A673 (cell line): ENCODE data around the gene IL15. TPM values are rescaled to one million over a fixed set of nuclear protein-coding genes. Genes with fewer than 3 reads are reported as not detected.

ENCODE experiments used
- BruUV-seq: library from RNA; stranded (reverse); fragments of 400-500 nt; replicated peaks from 2 replicates; lab custom pipeline; 2021; lab: Mats Ljungman, UMichigan
- CTCF ChIA-PET: fragments of 300-600 bp; sonication (Branson Sonifier 250); formaldehyde crosslinking; loops from one replicate; lab custom pipeline; 2022; ENCODE audit warnings: antibody characterized with exemption; lab: Charles Lee
- POLR2A ChIA-PET: fragments of 300-600 bp; sonication (Branson Sonifier 250); formaldehyde crosslinking; loops from one replicate; lab custom pipeline; 2022; ENCODE audit warnings: antibody characterized with exemption; ENCODE audit not compliant: low non-redundant PET; lab: Charles Lee
- DNase-seq: peaks from one replicate; pipeline ENCODE4 v3.0.0-alpha.2; 2015; ENCODE audit warnings: low spot score
- H3K27ac ChIP-seq: fragments of 200-600 bp; sonication (generic); 2 replicates; pipeline ENCODE4 v1.5.1; 2016; ENCODE audit warnings: mixed run types, low read depth, mild to moderate bottlenecking, mixed read lengths, antibody characterized with exemption, low read length; ENCODE audit not compliant: poor library complexity, severe bottlenecking
- H3K27me3 ChIP-seq: fragments of 200-600 bp; sonication (generic); replicated peaks from 2 replicates; pipeline ENCODE4 v1.6.1; 2017; ENCODE audit warnings: mixed run types, low read depth, mild to moderate bottlenecking, mixed read lengths, antibody characterized with exemption, low read length; ENCODE audit not compliant: insufficient read depth, poor library complexity
- H3K36me3 ChIP-seq: fragments of 200-600 bp; sonication (generic); 2 replicates; pipeline ENCODE4 v1.6.1; 2016; ENCODE audit warnings: mixed run types, mild to moderate bottlenecking, mixed read lengths, antibody characterized with exemption, low read length; ENCODE audit not compliant: insufficient read depth, poor library complexity, severe bottlenecking
- H3K4me1 ChIP-seq: fragments of 200-600 bp; sonication (generic); 2 replicates; pipeline ENCODE4 v1.6.1; 2017; ENCODE audit warnings: mixed run types, mild to moderate bottlenecking, mixed read lengths, antibody characterized with exemption, low read length; ENCODE audit not compliant: insufficient read depth, poor library complexity, severe bottlenecking
- H3K4me3 ChIP-seq: fragments of 200-600 bp; sonication (generic); 2 replicates; pipeline ENCODE4 v1.5.1; 2016; ENCODE audit warnings: low read depth, mixed run types, mild to moderate bottlenecking, mixed read lengths, low read length; ENCODE audit not compliant: poor library complexity, severe bottlenecking
- H3K9me3 ChIP-seq: fragments of 200-600 bp; sonication (generic); 2 replicates; pipeline ENCODE4 v1.6.1; 2016; ENCODE audit warnings: mixed run types, low read depth, mild to moderate bottlenecking, mixed read lengths, antibody characterized with exemption, low read length; ENCODE audit not compliant: poor library complexity, severe bottlenecking
- EZH2 ChIP-seq: fragments of 200-600 bp; sonication (generic); IDR thresholded peaks from 2 replicates; pipeline ENCODE4 v1.6.1; 2017; ENCODE audit warnings: borderline replicate concordance, low read depth, mild to moderate bottlenecking, mixed read lengths, antibody characterized with exemption, low read length; ENCODE audit not compliant: poor library complexity, severe bottlenecking
- intact Hi-C: fragments of 100-400 bp; cut with micrococcal nuclease; formaldehyde crosslinking; loops from one replicate; pipeline ENCODE4 v1.10.0; 2022; ENCODE audit not compliant: unreplicated experiment
- total RNA-seq: library from RNA; stranded (reverse); gene quantifications from 2 replicates; pipeline ENCODE4 v1.2.3, GENCODE V29; 2021
- TF ChIP-seq, protein P1 (sequence below): fragments of 300-800, 200-600 bp; sonication (generic); conservative IDR thresholded peaks from 2 replicates; pipeline ENCODE4 v1.5.1; 2017; ENCODE audit warnings: low read depth, mild to moderate bottlenecking, antibody characterized with exemption, low read length, moderate library complexity, mixed read lengths

IL15 gene
- total RNA-seq, 1 experiment from 2014 or later = 0.21 TPM

GRCh38 chr4:141727420-141727819 lies 91.0 kb downstream of the IL15 start:
- ChIA-PET POLR2A (no interaction called here), CTCF (no interaction called here)
- Histone ChIP-seq H3K27me3 (no peaks in the 10 kb centered on the region), H3K4me1 (no peaks in the 10 kb centered on the region), H3K4me3 (no peak overlapping the region), H3K27ac (no peak overlapping the region), H3K36me3 (no peaks in the 10 kb centered on the region), H3K9me3 (no peaks in the 10 kb centered on the region)
- intact Hi-C loops = no loop called here
- TF ChIP-seq, protein P1, sequence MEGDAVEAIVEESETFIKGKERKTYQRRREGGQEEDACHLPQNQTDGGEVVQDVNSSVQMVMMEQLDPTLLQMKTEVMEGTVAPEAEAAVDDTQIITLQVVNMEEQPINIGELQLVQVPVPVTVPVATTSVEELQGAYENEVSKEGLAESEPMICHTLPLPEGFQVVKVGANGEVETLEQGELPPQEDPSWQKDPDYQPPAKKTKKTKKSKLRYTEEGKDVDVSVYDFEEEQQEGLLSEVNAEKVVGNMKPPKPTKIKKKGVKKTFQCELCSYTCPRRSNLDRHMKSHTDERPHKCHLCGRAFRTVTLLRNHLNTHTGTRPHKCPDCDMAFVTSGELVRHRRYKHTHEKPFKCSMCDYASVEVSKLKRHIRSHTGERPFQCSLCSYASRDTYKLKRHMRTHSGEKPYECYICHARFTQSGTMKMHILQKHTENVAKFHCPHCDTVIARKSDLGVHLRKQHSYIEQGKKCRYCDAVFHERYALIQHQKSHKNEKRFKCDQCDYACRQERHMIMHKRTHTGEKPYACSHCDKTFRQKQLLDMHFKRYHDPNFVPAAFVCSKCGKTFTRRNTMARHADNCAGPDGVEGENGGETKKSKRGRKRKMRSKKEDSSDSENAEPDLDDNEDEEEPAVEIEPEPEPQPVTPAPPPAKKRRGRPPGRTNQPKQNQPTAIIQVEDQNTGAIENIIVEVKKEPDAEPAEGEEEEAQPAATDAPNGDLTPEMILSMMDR = no peak
- TF ChIP-seq EZH2 = no peak
- BruUV-seq = no TSS peak
- DNase-seq = no peak

GRCh38 chr4:141730805-141731204 lies 94.4 kb downstream of the IL15 start:
- H3K27ac ChIP-seq = no peak overlapping the region
- CTCF ChIA-PET = no interaction called here
- no peaks in the 10 kb centered on the region for H3K27me3 ChIP-seq
- no TSS peak for BruUV-seq
- no peaks in the 10 kb centered on the region for H3K9me3 ChIP-seq
- no peaks in the 10 kb centered on the region for H3K36me3 ChIP-seq
- H3K4me3 ChIP-seq = no peak overlapping the region
- H3K4me1 ChIP-seq = no peaks in the 10 kb centered on the region
- TF ChIP-seq, protein P1 = no peak
- TF ChIP-seq EZH2 = no peak
- no peak for DNase-seq
- intact Hi-C loops = no loop called here
- POLR2A ChIA-PET = no interaction called here

DNA sequence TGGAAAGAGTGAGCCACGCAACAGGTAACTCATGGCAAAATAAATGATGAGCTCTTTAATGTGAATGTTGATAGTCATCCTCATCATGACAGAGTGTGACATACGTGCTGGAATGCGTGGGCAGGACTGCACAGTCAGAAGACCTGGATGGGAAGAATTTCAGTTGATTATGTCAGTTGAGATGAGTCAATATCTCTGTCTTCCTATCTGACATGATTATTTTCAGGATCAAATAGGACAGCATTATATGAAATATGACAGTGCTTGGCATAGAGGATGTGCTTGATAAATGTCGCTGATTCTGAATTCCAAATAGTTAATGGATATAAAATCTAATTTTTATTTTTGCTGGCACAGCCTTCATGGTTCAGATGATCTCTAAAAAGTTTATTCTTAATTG lies 95.1 kb downstream of the IL15 start:
- no peaks in the 10 kb centered on the region for H3K36me3 ChIP-seq
- intact Hi-C loops = no loop called here
- H3K27me3 ChIP-seq = no peaks in the 10 kb centered on the region
- H3K4me1 ChIP-seq = no peaks in the 10 kb centered on the region
- no peak for DNase-seq
- H3K4me3 ChIP-seq = no peak overlapping the region
- H3K9me3 ChIP-seq = no peaks in the 10 kb centered on the region
- TF ChIP-seq, protein P1 = no peak
- no peak for TF ChIP-seq EZH2
- H3K27ac ChIP-seq = no peak overlapping the region
- ChIA-PET POLR2A (no interaction called here), CTCF (no interaction called here)
- no TSS peak for BruUV-seq
